Activated T-helper 1 cell treated with anti-CD3 and anti-CD28 coated beads, Interleukin-12 subunit alpha, Interleukin-12 subunit beta, Interleukin-2, Interleukin-4 antibody, amounts not matched to agents 30 ng/mL and 10 ng/mL and 1 ng/mL, durations not matched to agents 14 hours and 24 hours and 36 hours (primary cell): ENCODE data around the gene SERPINA3. TPM values are rescaled to one million over a fixed set of nuclear protein-coding genes. Genes with fewer than 3 reads are reported as not detected.
"Not testable (repeated sequence)": the region's sequence is repeated elsewhere in the genome, so short reads cannot be mapped to it uniquely, and the experiment has no call there.

Source experiments
- DNase-seq: peaks from one replicate; pipeline ENCODE4 v3.0.0; 2021; ENCODE audit warnings: low spot score
- H3K27ac Mint-ChIP-seq: one replicate; pipeline ENCODE4 v1.8.0; 2021; ENCODE audit warnings: mild to moderate bottlenecking, mixed read lengths
- H3K27me3 Mint-ChIP-seq: one replicate; pipeline ENCODE4 v1.8.0; 2022; ENCODE audit warnings: mild to moderate bottlenecking, moderate library complexity, mixed read lengths; ENCODE audit not compliant: insufficient read depth
- H3K36me3 Mint-ChIP-seq: one replicate; pipeline ENCODE4 v1.8.0; 2021; ENCODE audit warnings: low read depth, mixed read lengths
- H3K4me1 Mint-ChIP-seq: one replicate; pipeline ENCODE4 v1.8.0; 2021; ENCODE audit warnings: low read depth, mixed read lengths
- H3K4me3 Mint-ChIP-seq: one replicate; pipeline ENCODE4 v1.8.0; 2021; ENCODE audit warnings: mild to moderate bottlenecking, moderate library complexity, mixed read lengths
- H3K9me3 Mint-ChIP-seq: one replicate; pipeline ENCODE4 v1.8.0; 2021; ENCODE audit warnings: mixed read lengths
- intact Hi-C: fragments of 100-400 bp; cut with micrococcal nuclease; formaldehyde crosslinking; loops from one replicate; pipeline ENCODE4 v1.15.1; 2024
- total RNA-seq: library from RNA; stranded (reverse); gene quantifications from 2 replicates; pipeline ENCODE4 v1.2.3, GENCODE V29; 2022

The SERPINA3 gene
- total RNA-seq, 1 donor from 2014 or later = not detected

DNA sequence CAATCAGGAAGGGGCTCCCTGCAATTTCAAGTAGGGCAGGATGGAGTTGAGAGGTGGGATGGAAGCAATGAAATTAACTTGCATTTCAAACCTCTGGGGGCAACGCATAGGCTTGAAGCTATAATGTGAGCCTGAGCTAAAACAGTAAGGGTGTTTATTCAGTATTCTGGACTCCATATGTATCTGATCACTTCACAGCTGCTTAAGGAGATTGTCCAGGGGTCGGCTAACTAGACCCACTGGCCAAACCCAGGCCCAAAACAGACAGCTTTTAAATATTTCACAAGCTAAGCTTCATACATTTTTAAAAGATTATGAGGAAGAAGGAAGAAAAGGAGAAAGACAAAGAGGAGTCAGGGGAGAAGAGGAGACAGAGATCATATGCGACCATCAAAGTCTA, 6.8 kb upstream of the SERPINA3 start:
- intact Hi-C loops = no loop called here
- Mint-ChIP-seq H3K27ac (no peak overlapping the region), H3K27me3 (peaks cover 1% of the 10 kb centered on the region), H3K4me1 (no peaks in the 10 kb centered on the region), H3K4me3 (no peak overlapping the region), H3K36me3 (no peaks in the 10 kb centered on the region), H3K9me3 (peaks cover 6% of the 10 kb centered on the region)
- DNase-seq = no peak

DNA sequence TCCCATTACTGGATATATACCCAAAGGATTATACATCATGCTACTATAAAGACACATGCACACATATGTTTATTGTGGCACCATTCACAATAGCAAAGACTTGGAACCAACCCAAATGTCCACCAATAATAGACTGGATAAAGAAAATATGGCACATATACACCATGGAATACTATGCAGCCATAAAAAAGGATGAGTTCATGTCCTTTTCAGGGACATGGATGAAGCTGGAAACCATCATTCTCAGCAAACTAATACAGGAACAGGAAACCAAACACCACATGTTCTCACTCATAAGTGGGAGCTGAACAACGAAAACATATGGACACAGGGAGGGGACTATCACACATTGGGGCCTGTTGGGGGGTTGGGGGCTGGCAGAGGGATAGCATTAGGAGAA, 3.2 kb upstream of the SERPINA3 start:
- H3K27me3 Mint-ChIP-seq, H3K36me3 Mint-ChIP-seq, DNase-seq, H3K27ac Mint-ChIP-seq, H3K4me1 Mint-ChIP-seq, intact Hi-C loops, H3K4me3 Mint-ChIP-seq, H3K9me3 Mint-ChIP-seq: not testable (repeated sequence)

DNA sequence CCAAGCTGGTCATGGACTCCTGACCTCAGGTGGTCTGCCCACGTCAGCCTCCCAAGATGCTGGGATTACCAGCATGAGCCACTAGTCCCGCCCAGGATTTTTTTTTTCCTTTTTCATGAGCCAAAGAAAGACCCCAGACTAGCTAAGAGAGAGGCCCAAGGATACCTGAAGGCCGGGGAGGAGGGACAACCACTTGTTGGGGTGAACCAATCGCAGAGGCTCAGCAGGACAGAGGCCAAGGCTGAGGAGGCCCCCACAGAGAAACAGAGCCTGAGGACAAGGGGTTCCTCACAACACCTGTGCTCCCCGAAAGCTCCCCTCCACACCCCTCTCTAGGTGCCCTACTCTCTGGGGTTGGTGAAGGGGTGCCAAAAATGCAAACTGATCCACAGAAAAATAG, 1.0 kb upstream of the SERPINA3 start:
- DNase-seq = no peak
- Mint-ChIP-seq H3K27ac (no peak overlapping the region), H3K9me3 (peaks cover 6% of the 10 kb centered on the region), H3K36me3 (no peaks in the 10 kb centered on the region), H3K4me1 (no peaks in the 10 kb centered on the region), H3K27me3 (no peaks in the 10 kb centered on the region), H3K4me3 (no peak overlapping the region)
- intact Hi-C loops = no loop called here

DNA sequence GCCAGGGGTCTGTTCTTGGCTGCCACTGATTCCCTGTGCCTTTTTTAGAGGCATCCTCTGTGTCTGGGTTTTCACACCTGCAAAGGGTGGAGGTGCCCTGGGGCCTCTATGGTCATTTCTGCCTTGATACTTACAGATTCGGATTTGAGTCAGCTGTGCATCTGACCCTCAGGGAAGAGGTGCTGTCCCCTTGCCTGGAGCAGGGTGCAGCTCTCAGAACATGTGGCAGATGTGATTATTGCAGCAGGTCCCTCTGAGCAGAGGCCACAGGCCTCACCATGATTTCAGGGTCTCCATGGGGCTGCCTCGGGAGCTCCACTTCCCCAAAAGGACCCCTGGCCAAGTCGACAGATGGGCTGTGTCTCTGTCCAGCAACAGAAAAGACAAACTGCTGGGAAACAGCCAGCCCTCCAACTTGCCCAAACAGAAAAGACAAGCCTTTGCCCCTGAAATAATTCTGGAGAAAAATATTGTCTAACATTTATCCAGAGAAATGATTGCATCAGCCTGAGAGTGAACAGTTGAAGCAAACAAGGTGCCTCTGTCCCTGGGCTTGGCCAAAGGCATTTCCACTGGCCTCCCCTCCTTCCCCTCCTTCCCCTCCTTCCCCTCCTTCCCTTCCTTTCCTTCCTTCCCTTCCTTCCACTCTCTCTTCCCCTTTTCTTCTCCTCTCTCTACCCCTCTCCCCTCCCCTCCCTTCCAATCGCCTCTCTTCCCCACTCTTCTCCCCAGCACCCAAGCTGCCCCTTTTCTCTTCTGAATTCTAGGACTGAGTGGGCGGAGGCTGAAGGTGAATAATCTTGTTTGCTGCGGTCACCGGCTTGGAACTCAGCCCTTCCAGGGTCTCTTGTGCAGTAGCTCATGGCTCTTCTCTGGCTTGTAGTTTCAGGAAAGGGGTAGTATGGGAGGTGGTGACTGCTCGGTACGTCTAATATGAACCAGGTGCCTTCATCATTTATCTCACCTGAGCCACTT, 676 bp downstream of the SERPINA3 start:
- no peaks in the 10 kb centered on the region for H3K36me3 Mint-ChIP-seq
- no peak for DNase-seq
- no peak overlapping the region for H3K4me3 Mint-ChIP-seq
- H3K4me1 Mint-ChIP-seq = no peaks in the 10 kb centered on the region
- H3K27me3 Mint-ChIP-seq = no peaks in the 10 kb centered on the region
- H3K9me3 Mint-ChIP-seq = peaks cover 14% of the 10 kb centered on the region
- H3K27ac Mint-ChIP-seq = no peak overlapping the region
- intact Hi-C loops = no loop called here

DNA sequence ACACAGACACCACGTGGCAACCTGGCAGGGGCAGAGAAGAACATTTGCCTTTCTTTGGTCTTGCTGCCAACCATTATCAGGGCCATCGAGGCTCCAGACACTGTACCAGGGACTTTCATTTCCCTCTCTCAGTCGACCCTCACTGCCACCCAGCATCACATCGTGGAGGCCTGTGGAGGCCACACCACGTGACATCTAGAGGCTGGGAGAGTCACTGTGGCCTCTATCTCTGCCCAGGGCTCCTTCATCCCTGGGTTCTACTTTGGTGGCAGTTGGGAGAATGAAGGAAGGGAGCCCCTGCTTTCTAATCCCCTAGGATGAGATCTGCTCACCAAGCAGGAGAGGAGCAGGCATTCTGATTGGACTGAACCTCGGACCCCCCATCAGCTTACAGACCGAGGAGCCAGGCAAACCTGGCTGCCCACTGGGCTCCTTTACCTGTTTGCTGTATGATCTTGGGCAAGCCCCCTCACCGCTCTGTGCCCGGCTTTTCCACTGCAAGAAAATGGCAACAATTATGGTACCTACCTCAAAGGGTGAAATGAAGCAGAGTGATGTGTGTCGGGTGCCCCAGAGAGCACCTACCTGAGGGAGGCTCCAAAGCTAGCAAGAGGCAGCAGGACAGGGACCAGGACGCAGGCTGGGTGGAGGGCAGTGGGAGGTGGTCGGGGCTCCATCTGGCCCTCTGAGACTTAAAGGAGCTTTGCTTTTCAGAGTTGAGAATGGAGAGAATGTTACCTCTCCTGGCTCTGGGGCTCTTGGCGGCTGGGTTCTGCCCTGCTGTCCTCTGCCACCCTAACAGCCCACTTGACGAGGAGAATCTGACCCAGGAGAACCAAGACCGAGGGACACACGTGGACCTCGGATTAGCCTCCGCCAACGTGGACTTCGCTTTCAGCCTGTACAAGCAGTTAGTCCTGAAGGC, 1.8 kb downstream of the SERPINA3 start:
- no peaks in the 10 kb centered on the region for H3K36me3 Mint-ChIP-seq
- DNase-seq = no peak
- H3K27me3 Mint-ChIP-seq = no peaks in the 10 kb centered on the region
- H3K4me3 Mint-ChIP-seq = no peak overlapping the region
- H3K4me1 Mint-ChIP-seq = no peaks in the 10 kb centered on the region
- peaks cover 18% of the 10 kb centered on the region for H3K9me3 Mint-ChIP-seq
- intact Hi-C loops = no loop called here
- H3K27ac Mint-ChIP-seq = no peak overlapping the region

DNA sequence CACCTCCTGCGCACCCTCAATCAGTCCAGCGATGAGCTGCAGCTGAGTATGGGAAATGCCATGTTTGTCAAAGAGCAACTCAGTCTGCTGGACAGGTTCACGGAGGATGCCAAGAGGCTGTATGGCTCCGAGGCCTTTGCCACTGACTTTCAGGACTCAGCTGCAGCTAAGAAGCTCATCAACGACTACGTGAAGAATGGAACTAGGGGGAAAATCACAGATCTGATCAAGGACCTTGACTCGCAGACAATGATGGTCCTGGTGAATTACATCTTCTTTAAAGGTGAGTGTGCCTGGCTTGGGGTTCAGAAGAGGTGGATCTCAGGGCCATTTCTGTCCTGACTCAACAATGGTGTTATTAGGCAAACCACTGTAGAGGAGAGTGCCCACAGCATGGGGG, 2.6 kb downstream of the SERPINA3 start:
- Mint-ChIP-seq H3K27ac (no peak overlapping the region), H3K4me1 (no peaks in the 10 kb centered on the region), H3K4me3 (no peak overlapping the region), H3K9me3 (peaks cover 18% of the 10 kb centered on the region), H3K36me3 (no peaks in the 10 kb centered on the region), H3K27me3 (no peaks in the 10 kb centered on the region)
- intact Hi-C loops = no loop called here
- no peak for DNase-seq

DNA sequence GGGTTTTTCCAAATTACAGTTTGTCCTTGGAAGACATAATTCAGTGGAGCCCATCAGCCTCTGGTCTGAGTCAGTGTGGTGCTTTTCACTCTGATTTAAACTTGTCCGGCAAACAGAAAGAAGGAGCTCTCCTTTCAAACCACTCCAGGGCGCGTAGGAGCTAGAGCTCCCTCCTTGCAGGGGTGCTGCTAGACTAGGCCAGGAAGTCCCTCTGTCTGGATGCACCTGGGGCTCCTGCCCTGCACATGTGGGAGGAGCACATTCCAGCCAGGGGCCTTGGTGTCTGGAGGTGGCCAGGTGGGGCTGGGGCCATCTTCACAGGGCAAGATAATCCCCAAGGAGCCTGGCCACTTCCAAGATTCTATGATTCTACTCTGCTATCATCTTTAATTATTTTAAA, 3.1 kb downstream of the SERPINA3 start:
- no peaks in the 10 kb centered on the region for H3K4me1 Mint-ChIP-seq
- H3K36me3 Mint-ChIP-seq = no peaks in the 10 kb centered on the region
- intact Hi-C loops = no loop called here
- DNase-seq = no peak
- no peak overlapping the region for H3K4me3 Mint-ChIP-seq
- H3K27ac Mint-ChIP-seq = no peak overlapping the region
- peaks cover 18% of the 10 kb centered on the region for H3K9me3 Mint-ChIP-seq
- no peaks in the 10 kb centered on the region for H3K27me3 Mint-ChIP-seq

DNA sequence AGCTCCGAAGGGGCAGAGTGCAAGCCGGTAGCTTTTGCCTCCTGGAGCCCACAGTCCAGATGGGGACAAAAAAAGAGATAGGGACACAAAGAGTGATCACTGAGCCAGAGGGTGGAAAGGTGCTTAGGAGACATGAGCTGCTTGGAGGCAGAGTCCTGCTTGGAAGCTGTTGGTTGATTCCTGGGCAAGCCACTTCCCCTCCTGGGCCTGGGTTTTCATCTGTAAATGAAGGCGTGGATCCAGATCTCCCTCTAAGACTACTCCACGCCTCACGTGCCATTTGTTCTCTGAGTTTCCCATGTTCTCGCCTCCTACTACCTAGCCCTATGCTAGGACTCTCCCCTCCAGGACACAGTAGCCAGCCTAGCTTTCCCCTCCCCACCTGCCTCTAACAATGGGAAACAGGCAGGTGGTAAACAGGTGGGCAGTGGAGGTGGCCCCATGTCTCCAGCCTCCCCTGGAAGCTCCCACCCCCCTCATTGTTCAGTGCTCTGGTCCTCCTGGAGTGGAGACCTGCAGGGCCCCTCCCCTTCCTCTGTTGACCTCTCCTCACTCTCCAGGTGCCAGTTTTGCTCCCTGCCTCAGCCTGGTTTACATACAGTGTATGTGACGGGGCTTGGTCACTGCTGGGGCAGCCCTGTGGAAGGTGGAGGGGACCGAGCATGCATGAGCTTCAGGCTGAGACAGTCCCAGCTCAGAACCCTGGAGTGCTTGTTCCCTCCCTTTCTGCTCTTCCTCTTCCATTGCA, 3.8 kb downstream of the SERPINA3 start:
- intact Hi-C loops = no loop called here
- Mint-ChIP-seq H3K27ac (no peak overlapping the region), H3K27me3 (no peaks in the 10 kb centered on the region), H3K36me3 (no peaks in the 10 kb centered on the region), H3K9me3 (peaks cover 18% of the 10 kb centered on the region), H3K4me3 (no peak overlapping the region), H3K4me1 (no peaks in the 10 kb centered on the region)
- DNase-seq = no peak

DNA sequence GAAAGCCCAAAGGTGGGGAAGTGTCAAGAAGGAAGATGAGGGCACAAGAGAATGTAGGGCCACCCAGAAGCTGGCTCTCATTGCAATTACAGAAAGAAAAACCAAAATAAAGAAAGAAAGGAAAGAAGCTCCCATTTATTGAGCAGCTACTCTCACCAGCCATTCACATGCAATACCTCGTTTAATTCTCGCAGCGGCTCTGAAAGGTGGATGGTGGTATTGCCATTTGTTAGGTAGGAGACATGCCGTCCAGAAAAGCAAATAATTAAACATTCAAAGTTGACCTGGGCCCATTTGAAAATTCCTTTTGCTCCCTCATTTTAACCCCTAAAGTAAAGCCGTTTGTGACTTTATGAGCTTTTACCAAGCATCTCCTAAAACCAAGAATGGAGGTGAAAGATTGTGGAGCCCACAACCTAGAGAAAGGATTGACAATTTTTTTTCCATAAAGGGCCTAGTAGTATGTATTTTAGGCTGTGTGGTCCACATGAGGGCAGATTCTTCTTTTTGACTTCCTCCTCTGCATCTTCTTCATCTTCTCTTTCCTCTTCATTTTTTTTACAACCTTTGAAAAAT, 5.3 kb downstream of the SERPINA3 start:
- Mint-ChIP-seq H3K4me1 (no peaks in the 10 kb centered on the region), H3K27me3 (no peaks in the 10 kb centered on the region), H3K27ac (no peak overlapping the region), H3K4me3 (no peak overlapping the region), H3K36me3 (no peaks in the 10 kb centered on the region), H3K9me3 (peaks cover 18% of the 10 kb centered on the region)
- no peak for DNase-seq
- intact Hi-C loops = no loop called here

DNA sequence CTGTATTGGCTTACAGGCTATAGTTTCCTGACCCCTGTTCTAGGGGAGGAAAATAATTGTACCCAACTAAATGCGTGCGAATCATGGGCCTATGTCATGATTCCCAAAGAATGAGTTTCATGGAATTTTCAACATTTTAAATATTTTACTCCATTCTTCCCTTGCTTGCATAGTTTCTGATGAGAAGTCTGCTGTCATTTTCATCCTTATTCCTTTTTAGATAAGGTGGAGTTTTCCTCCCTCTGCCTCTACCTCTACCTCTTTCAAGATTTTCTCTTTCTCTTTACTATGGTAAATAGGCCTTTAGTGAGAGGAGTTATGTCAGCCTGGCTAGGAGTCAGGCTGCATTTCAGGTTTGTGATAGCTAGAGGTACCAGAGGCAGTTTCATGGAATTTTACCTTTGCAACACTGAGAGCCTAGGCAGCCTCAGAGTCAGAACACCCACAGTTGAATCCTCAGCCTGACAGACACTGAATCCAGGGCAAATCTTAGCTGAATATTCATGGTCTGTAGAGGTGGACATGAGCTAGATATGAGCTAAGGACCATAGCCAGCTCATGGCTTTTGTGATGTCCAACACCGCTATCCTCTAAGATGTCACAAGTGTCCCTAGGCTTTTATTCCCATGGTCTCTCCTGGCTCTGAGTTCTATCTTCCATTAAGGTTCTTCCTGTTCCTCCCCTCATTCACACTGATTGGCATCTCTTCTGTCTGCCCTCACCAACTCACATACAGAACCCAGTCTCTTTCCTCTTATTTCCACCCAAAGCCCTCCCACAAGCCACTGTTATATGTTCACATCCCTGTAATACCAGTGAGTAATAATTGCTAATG, 6.0 kb downstream of the SERPINA3 start:
- Mint-ChIP-seq H3K36me3 (no peaks in the 10 kb centered on the region), H3K27ac (no peak overlapping the region)

DNA sequence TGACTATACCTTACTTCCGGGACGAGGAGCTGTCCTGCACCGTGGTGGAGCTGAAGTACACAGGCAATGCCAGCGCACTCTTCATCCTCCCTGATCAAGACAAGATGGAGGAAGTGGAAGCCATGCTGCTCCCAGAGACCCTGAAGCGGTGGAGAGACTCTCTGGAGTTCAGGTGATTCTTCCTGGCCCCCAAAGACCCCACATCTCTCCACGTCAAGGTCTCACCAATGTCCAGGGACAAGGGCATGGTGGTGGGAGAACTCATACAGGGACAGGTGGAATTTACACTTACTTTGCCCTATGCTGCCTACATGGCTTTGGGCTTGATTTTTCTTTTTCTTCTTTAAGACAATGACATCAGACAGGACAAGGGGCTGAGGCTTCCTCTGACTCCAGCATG, 7.1 kb downstream of the SERPINA3 start:
- intact Hi-C loops = no loop called here
- no peak overlapping the region for H3K27ac Mint-ChIP-seq
- peaks cover 18% of the 10 kb centered on the region for H3K9me3 Mint-ChIP-seq
- H3K4me1 Mint-ChIP-seq = no peaks in the 10 kb centered on the region
- H3K4me3 Mint-ChIP-seq = no peak overlapping the region
- no peaks in the 10 kb centered on the region for H3K27me3 Mint-ChIP-seq
- no peaks in the 10 kb centered on the region for H3K36me3 Mint-ChIP-seq
- DNase-seq = no peak

More for the DNA sequence above, 6.0 kb downstream of the SERPINA3 start:
- H3K4me3 Mint-ChIP-seq = no peak overlapping the region
- no peaks in the 10 kb centered on the region for H3K27me3 Mint-ChIP-seq
- H3K9me3 Mint-ChIP-seq = peaks cover 18% of the 10 kb centered on the region
- H3K4me1 Mint-ChIP-seq = no peaks in the 10 kb centered on the region
- no peak for DNase-seq
- intact Hi-C loops = no loop called here

DNA sequence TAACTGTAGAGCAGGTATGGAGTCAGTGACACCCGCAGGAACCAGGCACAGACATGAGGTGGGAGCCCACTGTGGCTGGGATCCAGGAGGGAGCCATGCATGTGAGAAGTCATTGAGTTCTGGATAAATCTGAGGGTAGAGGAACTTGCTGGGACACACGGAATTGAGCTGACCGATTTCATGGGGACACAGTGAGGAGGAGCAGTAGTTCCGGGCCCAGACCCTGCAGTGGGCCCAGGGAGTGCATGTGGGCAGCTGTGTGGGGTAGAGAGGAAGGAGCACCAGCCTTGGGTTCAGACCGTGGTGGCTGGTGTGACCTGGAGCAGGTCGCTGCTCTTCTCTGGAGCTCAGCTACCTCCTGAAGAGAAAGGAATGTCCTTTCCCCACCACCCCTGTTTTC, 8.4 kb downstream of the SERPINA3 start:
- no peak for DNase-seq
- intact Hi-C loops = no loop called here
- Mint-ChIP-seq H3K9me3 (peaks cover 18% of the 10 kb centered on the region), H3K27me3 (no peaks in the 10 kb centered on the region), H3K27ac (no peak overlapping the region), H3K36me3 (no peaks in the 10 kb centered on the region), H3K4me3 (no peak overlapping the region), H3K4me1 (no peaks in the 10 kb centered on the region)
